Urothelium cell line (cell line): Measurements from ENCODE around the gene COL6A5.
"Not testable (repeated sequence)": the region's sequence is repeated elsewhere in the genome, so short reads cannot be mapped to it uniquely, and the experiment has no call there.

Source experiments
- DNase-seq: peaks from one replicate; pipeline ENCODE4 v3.0.0; 2011; ENCODE audit warnings: low spot score, mixed read lengths
- FAIRE-seq: peaks from 2 replicates; lab custom pipeline; 2011; peaks lifted over from hg19 to GRCh38; lab: Jason Lieb, UNC

Gene COL6A5

GRCh38 chr3:130430266-130430665, 84.8 kb downstream of the COL6A5 start:
- DNase-seq (no peak), FAIRE-seq (no peak)

- FAIRE-seq, result not testable (repeated sequence)
Measured at GRCh38 chr3:130432086-130432485, 86.6 kb downstream of the COL6A5 start.

GRCh38 chr3:130433306-130433705, 87.8 kb downstream of the COL6A5 start:
- DNase-seq (no peak), FAIRE-seq (no peak)

More at GRCh38 chr3:130432086-130432485, 86.6 kb downstream of the COL6A5 start:
- not testable (repeated sequence) for DNase-seq

- DNase-seq, result no peak
- no peak for FAIRE-seq
Measured at GRCh38 chr3:130442284-130442683, 96.8 kb downstream of the COL6A5 start.

- not testable (repeated sequence) for DNase-seq, FAIRE-seq
Measured at GRCh38 chr3:130446840-130447239, 101.4 kb downstream of the COL6A5 start.

GRCh38 chr3:130448155-130448554, 102.7 kb downstream of the COL6A5 start:
- not testable (repeated sequence) for DNase-seq, FAIRE-seq

GRCh38 chr3:130456540-130456939, 111.1 kb downstream of the COL6A5 start:
- no peak for FAIRE-seq
- DNase-seq, result no peak

GRCh38 chr3:130457671-130458070, 112.2 kb downstream of the COL6A5 start:
- FAIRE-seq (no peak), DNase-seq (no peak)

- FAIRE-seq (no peak), DNase-seq (no peak)
Measured at GRCh38 chr3:130459944-130460343, 114.5 kb downstream of the COL6A5 start.

- no peak for FAIRE-seq
- DNase-seq, result no peak
Measured at GRCh38 chr3:130462089-130462488, 116.6 kb downstream of the COL6A5 start.

GRCh38 chr3:130463221-130463620, 117.7 kb downstream of the COL6A5 start:
- FAIRE-seq, result no peak
- DNase-seq, result no peak

GRCh38 chr3:130465521-130465920, 120.0 kb downstream of the COL6A5 start:
- FAIRE-seq (no peak), DNase-seq (no peak)

- no peak for DNase-seq
- FAIRE-seq, result no peak
Measured at GRCh38 chr3:130468311-130468710, 122.8 kb downstream of the COL6A5 start.

- FAIRE-seq (no peak), DNase-seq (no peak)
Measured at GRCh38 chr3:130470126-130470525, 124.7 kb downstream of the COL6A5 start.

GRCh38 chr3:130473416-130473815, 127.9 kb downstream of the COL6A5 start:
- FAIRE-seq (no peak), DNase-seq (no peak)

GRCh38 chr3:130480736-130481135, 135.3 kb downstream of the COL6A5 start:
- no peak for FAIRE-seq

GRCh38 chr3:130488288-130488687, 142.8 kb downstream of the COL6A5 start:
- FAIRE-seq (no peak), DNase-seq (no peak)

More at GRCh38 chr3:130480736-130481135, 135.3 kb downstream of the COL6A5 start:
- DNase-seq, result peak; percentile 36

- FAIRE-seq, result no peak
- no peak for DNase-seq
Measured at GRCh38 chr3:130488769-130489450, 143.4 kb downstream of the COL6A5 start.

GRCh38 chr3:130490241-130490640, 144.8 kb downstream of the COL6A5 start:
- DNase-seq (no peak), FAIRE-seq (no peak)

GRCh38 chr3:130491431-130491830, 146.0 kb downstream of the COL6A5 start:
- no peak for FAIRE-seq
- peak; percentile 14 for DNase-seq

GRCh38 chr3:130504701-130505100, 159.2 kb downstream of the COL6A5 start:
- no peak for FAIRE-seq
- DNase-seq, result no peak

GRCh38 chr3:130506031-130506430, 160.6 kb downstream of the COL6A5 start:
- DNase-seq (no peak), FAIRE-seq (no peak)

GRCh38 chr3:130507746-130508145, 162.3 kb downstream of the COL6A5 start:
- DNase-seq (no peak), FAIRE-seq (no peak)
